Tibial artery (tissue), 4 donors: Measurements from ENCODE around the gene PYGB.
"Not testable (repeated sequence)": the region's sequence is repeated elsewhere in the genome, so short reads cannot be mapped to it uniquely, and the experiment has no call there.

Experiments
- DNase-seq, 2 donors: peaks; one replicate each; pipeline ENCODE4 v3.0.0-alpha.2; 2019
- H3K27ac ChIP-seq, 2 donors: fragments of 200-600 bp; sonication (generic) in 1 of 2; 1 replicate in 1 of 2; 2 replicates in 1 of 2; pipeline ENCODE4 v1.5.1; 2018 to 2019; ENCODE audit warnings: mild to moderate bottlenecking in 1 of 2
- H3K27me3 ChIP-seq, 2 donors: fragments of 200-600 bp; sonication (generic) in 1 of 2; one replicate each; pipeline versions ENCODE4 v1.5.1 to v1.6.0; 2016 to 2019
- H3K36me3 ChIP-seq, 3 donors: fragments of 200-600 bp; sonication (generic) in 2 of 3; one replicate each; pipeline ENCODE4 v1.5.1; 2016 to 2019; ENCODE audit warnings: mild to moderate bottlenecking in 2 of 3
- H3K4me1 ChIP-seq, 4 donors: fragments of 200-600 bp; sonication (generic) in 2 of 4; 1 replicate in 3 of 4; 2 replicates in 1 of 4; pipeline ENCODE4 v1.5.1; 2016 to 2019
- H3K4me3 ChIP-seq, 2 donors: fragments of 200-600 bp; sonication (generic) in 1 of 2; 1 replicate in 1 of 2; 2 replicates in 1 of 2; pipeline ENCODE4 v1.5.1; 2018 to 2019; ENCODE audit warnings: mild to moderate bottlenecking in 2 of 2
- H3K9me3 ChIP-seq, 3 donors: fragments of 200-600 bp; sonication (generic) in 1 of 3; one replicate each; pipeline ENCODE4 v1.5.1; 2016 to 2019
- CTCF ChIP-seq, 2 experiments: fragments of 200-600 bp in 1 of 2; fragments of 450-650 bp in 1 of 2; IDR thresholded peaks; one replicate each; pipeline ENCODE4 v1.5.1; 2017 to 2019; ENCODE audit warnings: antibody characterized with exemption in 2 of 2, mild to moderate bottlenecking in 1 of 2, moderate library complexity in 1 of 2
- intact Hi-C: fragments of 100-400 bp; cut with DNase I; formaldehyde crosslinking; loops from one replicate; pipeline ENCODE4 v1.15.0; 2023; ENCODE audit warnings: low total_unique reads

The PYGB gene

GRCh38 chr20:25236450-25237304 is 11.2 kb upstream of the PYGB start:
- DNase-seq: peak in 1 of 2 donors; percentile 65
- H3K27ac ChIP-seq: peak overlapping the region; percentile 74 to 80
- no peak overlapping the region for H3K4me3 ChIP-seq
- intact Hi-C loops: loop anchor here (10.0 kb wide), 1 partner anchor 182 kb away; the partner anchor contains the start of gene ACSS1
- peaks cover 0 to 68% (median 62%) of the 10 kb centered on the region in 4 donors for H3K4me1 ChIP-seq
- no peaks in the 10 kb centered on the region for H3K9me3 ChIP-seq
- no peak for TF ChIP-seq CTCF (IDR thresholded peaks at IDR 0.05)
- no peaks in the 10 kb centered on the region for H3K36me3 ChIP-seq
- H3K27me3 ChIP-seq: no peaks in the 10 kb centered on the region

GRCh38 chr20:25237610-25238318 is 10.1 kb upstream of the PYGB start:
- Histone ChIP-seq H3K36me3 (no peaks in the 10 kb centered on the region), H3K27ac (peak overlapping the region; percentile 74 to 80), H3K27me3 (no peaks in the 10 kb centered on the region), H3K9me3 (no peaks in the 10 kb centered on the region), H3K4me1 (peaks cover 0 to 65% (median 61%) of the 10 kb centered on the region in 4 donors), H3K4me3 (no peak overlapping the region)
- TF ChIP-seq CTCF (IDR thresholded peaks at IDR 0.05): no peak
- DNase-seq: peak; percentile 89 to 92
- intact Hi-C loops: loop anchor here (10.0 kb wide), 1 partner anchor 183 kb away; the partner anchor contains the start of gene ACSS1

GRCh38 chr20:25238319-25239037 is 9.4 kb upstream of the PYGB start:
- intact Hi-C loops: loop anchor here (10.0 kb wide), 1 partner anchor 184 kb away; the partner anchor contains the start of gene ACSS1
- Histone ChIP-seq H3K27me3 (no peaks in the 10 kb centered on the region), H3K4me1 (peaks cover 0 to 59% (median 54%) of the 10 kb centered on the region in 4 donors), H3K4me3 (no peak overlapping the region), H3K36me3 (no peaks in the 10 kb centered on the region), H3K27ac (peak overlapping the region; percentile 74 to 80), H3K9me3 (no peaks in the 10 kb centered on the region)
- TF ChIP-seq CTCF (IDR thresholded peaks at IDR 0.05): no peak
- DNase-seq: peak in 1 of 2 donors; percentile 66

GRCh38 chr20:25239387-25240370 is 8.2 kb upstream of the PYGB start:
- peak in 1 of 2 donors; percentile 58 for DNase-seq
- no peaks in the 10 kb centered on the region for H3K36me3 ChIP-seq
- H3K4me3 ChIP-seq: no peak overlapping the region
- H3K27ac ChIP-seq: peak overlapping the region; percentile 74 to 80
- H3K27me3 ChIP-seq: no peaks in the 10 kb centered on the region
- intact Hi-C loops: loop anchor here (10.0 kb wide), 1 partner anchor 185 kb away; the partner anchor contains the start of gene ACSS1
- H3K4me1 ChIP-seq: peaks cover 0 to 47% (median 45%) of the 10 kb centered on the region in 4 donors
- no peak for TF ChIP-seq CTCF (IDR thresholded peaks at IDR 0.05)
- H3K9me3 ChIP-seq: no peaks in the 10 kb centered on the region

- H3K27me3 ChIP-seq, intact Hi-C loops, H3K36me3 ChIP-seq, H3K9me3 ChIP-seq, H3K4me3 ChIP-seq, H3K27ac ChIP-seq, DNase-seq: not testable (repeated sequence)
- peaks cover 0 to 39% (median 36%) of the 10 kb centered on the region in 4 donors for H3K4me1 ChIP-seq
These were observed 6.8 kb upstream of the PYGB start for GRCh38 chr20:25240851-25241658.

- intact Hi-C loops, DNase-seq, H3K27ac ChIP-seq, H3K9me3 ChIP-seq, H3K4me3 ChIP-seq, H3K27me3 ChIP-seq, H3K36me3 ChIP-seq: not testable (repeated sequence)
- H3K4me1 ChIP-seq: peaks cover 0 to 40% (median 37%) of the 10 kb centered on the region in 4 donors
These were observed 6.3 kb upstream of the PYGB start for GRCh38 chr20:25241659-25241955.
